ENCODE results near the gene UNC45A.
"Not testable (repeated sequence)": the region's sequence is repeated elsewhere in the genome, so short reads cannot be mapped to it uniquely, and the experiment has no call there.

Gene UNC45A

DNA sequence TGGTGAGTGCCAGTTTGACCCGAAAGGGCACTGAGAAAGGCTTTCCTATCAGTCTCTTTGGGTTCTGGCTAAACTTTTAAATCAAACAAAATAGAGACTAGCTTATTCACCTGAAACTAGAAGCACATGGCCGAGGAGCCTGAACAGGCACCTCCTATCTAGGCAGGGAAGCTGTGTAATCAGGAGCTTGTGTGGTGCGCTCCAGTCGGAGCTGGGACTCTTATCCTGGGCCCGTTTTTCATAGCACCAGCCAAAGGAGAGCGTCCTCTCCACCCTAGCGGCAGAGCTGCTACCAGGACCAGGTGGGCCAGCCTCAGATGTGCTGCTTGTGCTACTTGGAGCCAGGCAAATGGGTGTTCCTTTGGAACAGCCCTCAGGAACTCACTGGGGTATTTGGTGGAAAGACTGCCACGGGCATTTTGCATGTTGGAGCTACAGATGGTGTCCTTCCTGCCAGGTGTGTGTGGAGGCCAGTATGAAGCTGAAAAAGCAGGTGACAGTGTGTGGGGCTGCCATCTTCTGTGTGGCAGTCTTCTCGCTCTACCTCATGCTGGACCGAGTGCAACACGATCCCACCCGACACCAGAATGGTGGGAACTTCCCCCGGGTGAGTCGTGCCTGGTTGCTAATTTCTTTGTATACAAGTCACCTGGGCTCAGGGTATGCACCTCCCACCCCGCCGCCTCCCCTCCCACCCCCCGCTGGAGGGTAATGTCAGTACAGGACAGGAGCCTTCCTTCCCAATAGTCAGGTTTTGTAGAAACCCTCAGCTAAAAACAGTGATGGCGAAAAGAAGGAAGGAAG lies 31.1 kb upstream of the UNC45A start:
- DNase-seq (ENCODE audit: low spot score), result peak; percentile 47

DNA sequence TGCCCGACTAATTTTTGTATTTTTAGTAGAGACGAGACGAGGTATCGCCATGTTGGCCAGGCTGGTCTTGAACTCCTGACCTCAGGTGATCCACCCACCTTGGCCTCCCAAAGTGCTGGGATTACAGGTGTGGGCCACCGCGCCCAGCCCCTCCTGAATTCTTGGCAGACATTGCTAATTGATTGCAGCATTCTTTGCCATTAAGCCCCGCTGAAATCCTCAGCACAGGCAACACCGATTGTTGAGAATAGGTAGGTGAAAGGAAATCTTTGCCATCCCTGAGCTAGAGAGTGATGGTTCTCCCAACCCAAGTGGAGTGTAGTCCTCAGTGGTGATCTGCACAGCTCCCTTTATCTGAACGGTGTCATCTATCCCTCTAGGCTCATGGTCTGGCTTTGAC lies 30.3 kb upstream of the UNC45A start:
- no peak for DNase-seq (ENCODE audit: low spot score)

DNA sequence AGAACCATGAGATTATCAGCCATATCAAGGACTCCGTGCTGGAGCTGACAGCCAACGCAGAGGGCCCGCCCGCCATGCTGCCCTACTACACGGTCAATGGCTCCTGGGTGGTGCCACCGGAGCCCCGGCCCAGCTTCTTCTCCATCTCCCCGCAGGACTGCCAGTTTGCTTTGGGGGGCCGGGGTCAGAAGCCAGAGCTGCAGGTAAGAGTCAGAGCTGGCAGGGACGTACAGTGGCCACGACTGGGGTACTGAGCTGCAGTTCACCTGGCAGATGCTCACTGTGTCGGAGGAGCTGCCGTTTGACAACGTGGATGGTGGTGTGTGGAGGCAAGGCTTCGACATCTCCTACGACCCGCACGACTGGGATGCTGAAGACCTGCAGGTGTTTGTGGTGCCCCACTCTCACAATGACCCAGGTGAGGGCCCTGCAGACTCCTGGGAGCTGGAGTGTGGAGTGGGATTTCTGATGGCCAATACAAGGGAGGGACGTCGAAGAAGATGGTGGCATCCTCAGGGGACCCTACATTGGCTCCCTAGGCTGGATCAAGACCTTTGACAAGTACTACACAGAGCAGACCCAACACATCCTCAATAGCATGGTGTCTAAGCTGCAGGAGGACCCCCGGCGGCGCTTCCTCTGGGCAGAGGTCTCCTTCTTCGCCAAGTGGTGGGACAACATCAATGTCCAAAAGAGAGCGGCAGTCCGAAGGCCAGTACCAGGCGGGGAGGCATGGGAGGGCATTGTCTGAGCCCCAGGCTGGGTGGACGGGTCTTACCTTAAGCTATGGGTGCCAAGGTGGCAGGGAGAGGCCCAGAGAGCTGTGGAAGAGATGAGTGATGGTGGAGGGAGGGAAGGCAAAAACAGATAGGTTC lies 29.5 kb upstream of the UNC45A start:
- DNase-seq (ENCODE audit: low spot score), result no peak

DNA sequence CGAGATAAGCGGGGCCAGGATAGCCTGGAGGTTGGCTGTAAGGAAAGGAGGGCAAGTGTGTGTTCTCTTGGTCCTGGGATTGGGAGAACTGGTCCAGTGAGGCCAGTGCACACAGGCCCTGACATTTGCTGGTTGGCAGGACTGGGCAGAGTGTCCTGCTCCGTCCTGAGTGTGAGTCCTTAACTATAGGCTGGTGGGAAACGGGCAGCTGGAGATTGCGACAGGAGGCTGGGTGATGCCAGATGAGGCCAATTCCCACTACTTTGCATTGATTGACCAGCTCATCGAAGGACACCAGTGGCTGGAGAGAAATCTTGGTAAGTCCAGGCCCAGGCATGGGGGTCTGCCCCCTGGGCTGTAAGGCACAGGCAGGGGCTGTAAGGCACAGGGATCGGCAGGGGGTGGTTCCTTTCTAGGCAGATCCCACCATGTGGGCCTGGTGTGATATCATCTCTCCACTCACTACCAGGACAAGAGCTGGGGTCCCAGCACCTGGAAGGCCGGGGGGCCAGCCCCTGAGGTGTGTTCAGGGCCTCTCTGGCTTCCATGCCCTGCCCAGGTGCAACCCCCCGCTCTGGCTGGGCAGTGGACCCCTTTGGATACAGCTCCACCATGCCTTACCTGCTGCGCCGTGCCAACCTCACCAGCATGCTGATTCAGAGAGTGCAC lies 28.8 kb upstream of the UNC45A start:
- DNase-seq (ENCODE audit: low spot score), result no peak

DNA sequence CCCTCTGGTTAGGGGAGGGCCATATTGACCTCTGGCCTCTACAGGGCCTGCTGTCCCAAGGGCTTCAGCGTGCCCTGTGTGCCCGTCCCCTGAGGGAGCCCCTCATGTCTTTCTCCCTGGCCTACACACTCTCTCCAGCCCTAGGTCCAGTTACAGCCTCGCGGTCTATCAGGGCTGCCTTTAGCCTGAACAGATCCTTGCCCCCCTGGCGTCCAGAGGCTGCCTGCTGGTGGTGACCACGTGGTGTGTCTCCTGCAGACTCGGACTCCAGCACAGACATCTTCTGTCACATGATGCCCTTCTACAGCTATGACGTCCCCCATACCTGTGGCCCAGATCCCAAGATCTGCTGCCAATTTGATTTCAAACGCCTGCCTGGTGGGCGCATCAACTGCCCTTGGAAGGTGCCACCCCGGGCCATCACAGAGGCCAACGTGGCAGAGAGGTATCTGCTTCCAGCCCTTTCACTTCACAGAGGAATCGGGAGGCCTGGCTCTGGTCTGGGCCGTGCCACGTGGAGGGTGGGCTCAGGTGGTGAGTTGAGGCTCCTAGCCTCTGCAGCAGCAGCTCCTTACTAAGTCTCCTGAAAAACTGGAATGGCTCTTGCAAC lies 27.9 kb upstream of the UNC45A start:
- DNase-seq (ENCODE audit: low spot score), result no peak

DNA sequence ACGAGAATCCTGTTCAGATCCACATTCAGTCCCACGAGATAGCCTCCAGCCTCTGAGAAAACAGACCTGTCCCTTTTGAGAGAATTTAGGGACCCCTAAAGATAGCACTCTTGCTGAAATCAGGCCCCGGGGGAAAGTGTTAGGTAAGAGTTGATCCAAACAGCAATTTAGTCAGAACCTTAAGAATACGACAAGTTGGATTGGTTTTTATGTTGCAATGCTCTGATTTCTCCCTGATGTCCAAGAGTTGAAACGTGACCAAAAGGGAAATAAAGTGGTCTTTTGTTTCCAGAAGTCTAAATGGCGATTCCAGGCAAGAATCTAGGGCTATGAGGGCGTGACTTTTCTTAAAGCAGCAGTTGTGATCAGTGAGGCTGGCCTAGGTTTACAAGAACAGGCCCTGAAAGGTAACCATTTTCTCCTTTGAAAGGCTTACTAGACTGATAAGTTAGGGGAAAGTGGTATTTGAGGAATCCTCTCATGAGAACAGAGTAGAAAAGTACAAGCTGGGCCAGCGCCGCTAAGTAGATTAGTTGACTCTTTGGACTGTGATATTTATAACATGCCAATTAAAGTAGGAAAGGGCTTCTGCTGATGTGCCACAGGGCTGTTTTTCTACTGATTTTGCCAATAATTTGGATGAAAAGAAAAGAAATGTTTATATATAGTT lies 27.1 kb upstream of the UNC45A start:
- no peak for DNase-seq (ENCODE audit: low spot score)

DNA sequence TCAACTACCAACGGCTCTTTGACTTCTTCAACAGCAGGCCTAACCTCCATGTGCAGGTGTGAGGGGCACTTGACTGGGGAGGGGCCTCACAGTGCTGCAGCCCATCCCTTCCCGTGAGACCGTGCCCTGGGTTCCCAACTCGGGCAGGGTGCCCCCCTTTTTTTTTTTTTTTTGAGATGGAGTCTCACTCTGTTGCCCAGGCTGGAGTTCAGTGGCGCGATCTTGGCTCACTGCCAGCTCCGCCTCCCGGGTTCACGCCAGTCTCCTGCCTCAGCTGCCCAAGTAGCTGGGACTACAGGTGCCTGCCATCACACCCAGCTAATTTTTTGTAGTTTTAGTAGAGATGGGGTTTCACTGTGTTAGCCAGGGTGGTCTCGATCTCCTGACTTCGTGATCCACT lies 25.6 kb upstream of the UNC45A start:
- not testable (repeated sequence) for DNase-seq (ENCODE audit: low spot score)

DNA sequence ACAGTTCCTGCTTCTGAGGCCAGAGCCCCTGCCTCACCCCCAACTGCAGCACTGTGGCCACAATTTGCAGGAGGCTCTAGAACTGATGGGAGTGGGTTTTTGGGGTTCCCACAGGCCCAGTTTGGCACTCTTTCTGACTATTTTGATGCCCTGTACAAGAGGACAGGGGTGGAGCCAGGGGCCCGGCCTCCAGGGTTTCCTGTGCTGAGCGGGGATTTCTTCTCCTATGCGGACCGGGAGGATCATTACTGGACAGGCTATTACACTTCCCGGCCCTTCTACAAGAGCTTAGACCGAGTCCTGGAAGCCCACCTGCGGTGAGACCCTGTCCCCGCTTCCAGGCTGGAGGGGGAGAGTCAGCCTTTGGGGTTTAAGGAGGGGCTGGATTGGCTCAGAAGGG lies 25.1 kb upstream of the UNC45A start:
- DNase-seq (ENCODE audit: low spot score), result no peak

DNA sequence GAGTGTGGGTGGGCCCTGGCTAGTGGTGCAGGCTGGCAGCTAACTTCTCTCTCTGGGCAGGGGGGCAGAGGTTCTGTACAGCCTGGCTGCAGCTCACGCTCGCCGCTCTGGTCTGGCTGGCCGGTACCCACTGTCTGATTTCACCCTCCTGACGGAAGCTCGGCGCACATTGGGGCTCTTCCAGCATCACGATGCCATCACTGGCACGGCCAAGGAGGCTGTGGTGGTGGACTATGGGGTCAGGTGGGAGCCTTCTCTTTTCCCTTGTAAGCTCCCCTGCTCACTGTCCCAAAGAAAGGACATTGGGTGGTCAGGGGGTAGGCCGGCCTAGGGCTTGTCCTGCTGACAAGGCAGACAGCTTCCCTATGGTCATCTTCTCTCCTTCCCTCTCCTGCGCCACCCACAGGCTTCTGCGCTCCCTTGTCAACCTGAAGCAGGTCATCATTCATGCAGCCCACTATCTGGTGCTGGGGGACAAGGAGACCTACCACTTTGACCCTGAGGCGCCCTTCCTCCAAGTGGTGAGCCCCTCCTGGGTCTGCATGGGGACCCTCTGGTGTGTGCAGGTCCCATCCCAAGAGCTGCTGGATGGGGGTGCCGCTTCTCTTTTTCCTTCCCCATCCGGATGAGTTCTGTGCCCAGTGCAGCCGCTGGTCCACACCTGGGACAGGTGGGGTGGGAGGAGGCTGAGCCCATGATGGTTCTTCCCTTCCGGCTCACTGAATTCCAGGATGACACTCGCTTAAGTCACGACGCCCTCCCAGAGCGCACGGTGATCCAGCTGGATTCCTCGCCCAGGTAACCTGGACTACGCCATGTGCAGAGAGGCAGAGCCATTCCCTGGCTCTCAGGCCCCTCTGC lies 24.4 kb upstream of the UNC45A start:
- no peak for DNase-seq (ENCODE audit: low spot score)

DNA sequence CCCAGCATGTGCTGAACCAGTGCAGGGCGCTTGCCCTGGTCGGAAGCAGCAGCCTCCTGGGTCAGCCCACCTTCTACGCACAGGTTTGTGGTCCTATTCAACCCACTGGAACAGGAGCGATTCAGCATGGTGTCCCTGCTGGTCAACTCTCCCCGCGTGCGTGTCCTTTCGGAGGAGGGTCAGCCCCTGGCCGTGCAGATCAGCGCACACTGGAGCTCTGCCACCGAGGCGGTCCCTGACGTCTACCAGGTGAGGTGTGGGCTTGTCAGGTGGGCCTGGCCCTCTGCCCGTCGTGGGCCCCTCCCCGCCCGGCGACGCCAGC lies 23.8 kb upstream of the UNC45A start:
- DNase-seq (ENCODE audit: low spot score), result no peak

DNA sequence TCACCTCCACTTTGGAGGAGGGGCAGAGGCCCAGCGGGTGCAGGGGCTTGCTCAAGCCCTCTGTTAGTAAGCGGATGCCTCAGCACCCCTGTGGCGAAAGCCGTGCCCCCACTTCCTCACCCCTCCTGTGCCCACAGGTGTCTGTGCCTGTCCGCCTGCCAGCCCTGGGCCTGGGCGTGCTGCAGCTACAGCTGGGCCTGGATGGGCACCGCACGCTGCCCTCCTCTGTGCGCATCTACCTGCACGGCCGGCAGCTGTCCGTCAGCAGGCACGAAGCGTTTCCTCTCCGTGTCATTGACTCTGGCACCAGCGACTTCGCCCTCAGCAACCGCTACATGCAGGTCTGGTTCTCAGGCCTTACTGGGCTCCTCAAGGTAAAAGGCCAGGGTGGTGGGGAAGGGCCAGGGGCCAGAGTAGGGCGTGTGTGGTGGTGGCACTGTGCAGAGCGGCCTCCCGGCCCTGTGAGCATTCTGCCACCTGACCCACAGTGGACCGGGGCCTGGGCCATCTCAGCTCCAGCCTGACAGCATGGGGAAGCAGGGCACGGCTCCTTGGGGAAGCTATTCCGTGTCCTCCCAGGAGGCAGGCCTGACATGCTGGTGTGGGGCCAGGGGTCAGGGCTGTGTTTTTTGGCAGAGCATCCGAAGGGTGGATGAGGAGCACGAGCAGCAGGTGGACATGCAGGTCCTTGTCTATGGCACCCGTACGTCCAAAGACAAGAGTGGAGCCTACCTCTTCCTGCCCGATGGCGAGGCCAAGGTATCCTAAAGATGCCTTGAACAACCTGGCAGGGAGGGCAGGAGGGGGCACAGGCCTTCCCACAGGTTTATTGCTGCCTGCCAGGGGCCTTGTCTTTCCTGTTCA lies 22.9 kb upstream of the UNC45A start:
- DNase-seq (ENCODE audit: low spot score), result no peak

DNA sequence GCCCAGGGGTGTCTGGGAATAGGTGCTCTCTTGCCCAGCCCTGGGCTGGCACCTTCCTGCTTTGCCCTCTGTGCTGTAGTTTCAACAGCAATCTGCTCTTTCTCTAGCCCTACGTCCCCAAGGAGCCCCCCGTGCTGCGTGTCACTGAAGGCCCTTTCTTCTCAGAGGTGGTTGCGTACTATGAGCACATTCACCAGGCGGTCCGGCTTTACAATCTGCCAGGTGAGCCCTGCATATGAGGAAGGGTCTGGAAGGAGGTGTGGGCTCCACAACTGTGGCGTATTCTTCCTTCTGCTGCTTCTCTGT lies 22.4 kb upstream of the UNC45A start:
- DNase-seq (ENCODE audit: low spot score), result no peak

DNA sequence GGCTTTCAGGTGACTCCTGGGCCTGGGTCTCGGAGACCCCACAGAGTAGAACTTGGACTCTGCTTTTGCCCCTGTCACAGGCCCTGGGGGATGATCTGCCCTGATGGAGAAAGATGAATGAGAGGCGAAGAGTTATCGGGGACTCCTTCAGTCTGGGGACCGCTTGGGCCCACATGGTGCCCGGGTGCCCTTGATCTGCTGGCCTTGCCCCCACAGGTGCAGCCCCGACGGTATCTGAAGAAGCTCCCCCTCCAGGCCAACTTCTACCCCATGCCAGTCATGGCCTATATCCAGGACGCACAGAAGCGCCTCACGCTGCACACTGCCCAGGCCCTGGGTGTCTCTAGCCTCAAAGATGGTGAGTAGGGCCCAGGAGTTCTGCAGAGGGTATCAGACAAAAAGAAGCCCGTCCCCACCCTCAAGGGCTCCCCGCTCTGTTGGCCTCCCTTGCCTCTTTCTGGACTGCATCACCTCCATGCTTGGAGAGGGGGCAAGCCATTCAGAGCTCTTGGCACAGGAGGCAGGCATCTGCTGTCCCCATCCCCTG lies 21.6 kb upstream of the UNC45A start:
- DNase-seq (ENCODE audit: low spot score), result no peak

DNA sequence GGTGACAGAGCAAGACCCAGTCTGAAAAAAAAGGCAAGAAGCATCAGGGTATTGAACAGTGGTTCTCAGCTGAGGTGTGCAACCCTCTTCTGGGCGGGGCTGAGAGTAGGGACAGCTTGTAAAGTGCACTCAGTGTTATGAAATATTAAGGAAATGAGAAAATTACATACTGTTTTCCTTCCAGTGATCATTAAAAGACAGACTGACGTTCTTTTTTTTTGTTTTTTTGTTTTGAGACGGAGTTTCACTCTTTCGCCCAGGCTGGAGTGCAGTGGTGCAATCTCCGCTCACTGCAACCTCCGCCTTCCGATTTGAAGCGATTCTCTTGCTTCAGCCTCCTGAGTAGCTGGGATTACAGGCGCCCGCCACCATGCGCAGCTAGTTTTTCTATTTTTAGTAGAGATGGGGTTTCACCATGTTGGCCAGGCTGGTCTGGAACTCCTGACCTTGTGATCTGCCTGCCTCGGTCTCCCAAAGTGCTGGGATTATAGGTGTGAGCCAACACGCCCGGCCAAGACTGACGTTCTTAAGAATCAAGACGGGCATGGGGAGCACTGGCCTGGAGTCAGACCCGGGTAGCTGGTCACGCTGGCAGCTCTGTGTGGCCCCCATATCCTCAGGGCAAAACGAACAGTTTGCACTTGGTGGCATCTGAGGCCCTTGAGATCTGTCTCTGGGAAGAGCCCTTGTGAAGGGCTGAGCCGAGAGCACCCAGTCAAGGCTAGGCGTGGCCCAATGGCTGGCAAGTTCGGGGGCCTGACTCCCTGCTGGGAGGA lies 20.6 kb upstream of the UNC45A start:
- DNase-seq (ENCODE audit: low spot score), result no peak

DNA sequence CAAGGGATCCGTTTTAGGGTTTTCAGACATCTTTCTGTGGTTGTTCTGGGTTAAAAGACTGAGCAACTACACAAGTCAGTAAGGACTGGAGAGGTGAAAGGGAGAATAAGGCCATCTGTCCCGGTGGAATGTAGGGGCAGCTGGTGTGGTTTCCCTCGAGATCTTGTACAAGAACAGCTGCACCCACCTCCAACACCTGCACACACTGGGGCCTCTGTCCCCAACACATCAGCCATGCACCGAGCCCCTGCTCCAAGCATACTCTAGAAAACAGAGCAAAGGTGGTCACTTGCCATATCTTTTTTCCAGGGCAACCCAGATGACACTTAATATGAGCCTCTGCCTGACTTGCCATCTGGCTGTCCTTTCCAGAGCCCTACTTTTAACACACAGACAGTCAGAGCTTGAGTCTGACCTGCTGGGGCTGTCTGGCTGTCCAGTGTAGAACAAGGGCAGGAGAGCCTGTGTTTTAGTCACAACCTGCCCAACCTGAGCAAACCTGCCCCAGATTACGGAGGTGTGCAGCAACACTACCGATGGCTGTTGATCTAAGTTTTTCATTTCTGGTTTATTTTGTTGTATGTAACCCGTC lies 19.8 kb upstream of the UNC45A start:
- DNase-seq (ENCODE audit: low spot score), result no peak

DNA sequence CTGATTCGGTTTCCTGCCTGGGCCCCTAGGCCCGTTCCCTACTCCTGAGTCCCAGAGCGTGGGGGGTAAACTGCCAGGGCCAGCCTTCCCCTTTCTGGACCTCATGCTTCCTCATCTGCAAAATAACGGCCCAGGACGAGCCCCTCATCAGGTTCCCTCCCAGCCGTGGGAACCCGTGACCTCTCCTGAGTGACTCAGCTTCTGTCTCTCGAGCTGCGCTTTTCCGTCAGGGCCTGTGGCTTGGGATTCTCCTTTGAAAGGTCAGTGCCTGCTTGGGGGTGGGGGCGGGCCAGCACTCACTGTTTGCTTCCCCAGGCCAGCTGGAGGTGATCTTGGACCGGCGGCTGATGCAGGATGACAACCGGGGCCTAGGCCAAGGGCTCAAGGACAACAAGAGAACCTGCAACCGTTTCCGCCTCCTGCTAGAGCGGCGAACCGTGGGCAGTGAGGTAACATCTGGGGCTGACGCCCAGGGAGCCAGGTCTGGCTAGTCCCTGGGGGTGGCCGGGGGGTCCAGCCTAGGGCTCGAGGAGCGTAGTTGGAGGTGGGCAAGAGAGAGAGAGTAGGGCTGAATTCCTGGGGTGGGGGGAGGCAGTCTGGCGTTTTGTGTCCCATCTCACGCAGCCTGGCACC lies 19.2 kb upstream of the UNC45A start:
- no peak for DNase-seq (ENCODE audit: low spot score)

DNA sequence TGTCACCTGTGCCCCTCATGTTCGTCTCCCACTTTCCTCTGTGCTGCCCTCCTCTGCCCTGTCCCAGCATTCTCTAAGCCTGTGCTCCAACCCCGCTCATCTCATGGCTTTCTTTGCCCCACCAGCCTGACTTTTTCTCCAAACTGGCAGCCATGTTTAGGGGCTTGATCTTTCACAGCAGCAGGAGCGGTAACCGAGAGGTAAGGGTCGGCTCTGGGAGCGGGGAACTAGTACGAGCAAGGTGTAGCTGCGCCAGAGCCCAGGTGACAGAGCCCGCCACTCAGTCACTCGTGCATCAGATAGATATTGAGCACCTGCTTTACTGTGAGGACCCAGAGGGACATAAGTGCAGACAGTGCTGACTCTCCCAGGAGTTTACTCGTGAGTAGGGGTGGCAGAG lies 18.6 kb upstream of the UNC45A start:
- no peak for DNase-seq (ENCODE audit: low spot score)

DNA sequence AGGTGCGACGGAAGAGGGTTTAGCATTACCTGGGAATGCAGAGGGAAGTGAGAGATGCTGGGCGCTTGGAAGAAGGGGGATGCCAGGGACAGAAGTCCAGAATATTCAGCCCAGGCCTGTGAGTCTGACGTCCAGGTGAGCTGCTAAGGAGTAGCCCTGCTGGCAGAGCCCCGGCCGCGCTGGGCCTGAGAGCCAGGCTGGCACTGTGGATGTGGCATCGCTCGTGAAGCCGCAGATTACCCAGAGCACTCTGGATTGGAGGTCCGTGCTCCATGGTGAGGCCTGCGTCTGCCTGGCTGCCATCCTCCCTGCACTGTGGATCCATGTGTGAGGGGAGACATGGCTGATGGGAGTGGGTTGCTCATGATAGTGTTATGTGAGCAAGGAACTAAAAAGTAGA lies 17.5 kb upstream of the UNC45A start:
- no peak for DNase-seq (ENCODE audit: low spot score)
